Endothelial cell (in vitro differentiated cells): ENCODE measurements around the gene RALB. TPM values are rescaled to one million over a fixed set of nuclear protein-coding genes. Genes with fewer than 3 reads are reported as not detected.

Experiments used
- DNase-seq: peaks from one replicate; pipeline ENCODE4 v3.0.0; 2021; ENCODE audit warnings: low spot score
- H3K27ac Mint-ChIP-seq: one replicate; pipeline ENCODE4 v1.8.0; 2021; ENCODE audit warnings: mixed read lengths, inconsistent platforms; ENCODE audit not compliant: unreplicated experiment
- H3K27me3 Mint-ChIP-seq: one replicate; pipeline ENCODE4 v1.8.0; 2021; ENCODE audit warnings: mild to moderate bottlenecking, moderate library complexity, mixed read lengths, inconsistent platforms; ENCODE audit not compliant: unreplicated experiment
- H3K36me3 Mint-ChIP-seq: one replicate; pipeline ENCODE4 v1.8.0; 2021; ENCODE audit warnings: mild to moderate bottlenecking, low read depth, mixed read lengths, inconsistent platforms; ENCODE audit not compliant: unreplicated experiment
- H3K4me1 Mint-ChIP-seq: one replicate; pipeline ENCODE4 v1.8.0; 2021; ENCODE audit warnings: mild to moderate bottlenecking, mixed read lengths, inconsistent platforms; ENCODE audit not compliant: unreplicated experiment
- H3K4me3 Mint-ChIP-seq: one replicate; pipeline ENCODE4 v1.8.0; 2021; ENCODE audit warnings: mild to moderate bottlenecking, mixed read lengths, inconsistent platforms; ENCODE audit not compliant: unreplicated experiment
- H3K9me3 Mint-ChIP-seq: one replicate; pipeline ENCODE4 v1.8.0; 2021; ENCODE audit warnings: mixed read lengths, inconsistent platforms; ENCODE audit not compliant: unreplicated experiment
- CTCF ChIP-seq: fragments of 200-600 bp; sonication (generic); IDR thresholded peaks from one replicate; pipeline ENCODE4 v1.5.0; 2021; ENCODE audit warnings: antibody characterized with exemption; ENCODE audit not compliant: unreplicated experiment
- total RNA-seq: library from RNA; stranded (reverse); fragmentation: NEBNext Ultra II Directional; extraction: Animal tissue kit (Norgen Biotek cat#: 25700); gene quantifications from one replicate; pipeline ENCODE4 v1.2.1, GENCODE V29; 2021; ENCODE audit not compliant: unreplicated experiment

RALB gene
- total RNA-seq, 1 donor from 2014 or later: 367 TPM

DNA sequence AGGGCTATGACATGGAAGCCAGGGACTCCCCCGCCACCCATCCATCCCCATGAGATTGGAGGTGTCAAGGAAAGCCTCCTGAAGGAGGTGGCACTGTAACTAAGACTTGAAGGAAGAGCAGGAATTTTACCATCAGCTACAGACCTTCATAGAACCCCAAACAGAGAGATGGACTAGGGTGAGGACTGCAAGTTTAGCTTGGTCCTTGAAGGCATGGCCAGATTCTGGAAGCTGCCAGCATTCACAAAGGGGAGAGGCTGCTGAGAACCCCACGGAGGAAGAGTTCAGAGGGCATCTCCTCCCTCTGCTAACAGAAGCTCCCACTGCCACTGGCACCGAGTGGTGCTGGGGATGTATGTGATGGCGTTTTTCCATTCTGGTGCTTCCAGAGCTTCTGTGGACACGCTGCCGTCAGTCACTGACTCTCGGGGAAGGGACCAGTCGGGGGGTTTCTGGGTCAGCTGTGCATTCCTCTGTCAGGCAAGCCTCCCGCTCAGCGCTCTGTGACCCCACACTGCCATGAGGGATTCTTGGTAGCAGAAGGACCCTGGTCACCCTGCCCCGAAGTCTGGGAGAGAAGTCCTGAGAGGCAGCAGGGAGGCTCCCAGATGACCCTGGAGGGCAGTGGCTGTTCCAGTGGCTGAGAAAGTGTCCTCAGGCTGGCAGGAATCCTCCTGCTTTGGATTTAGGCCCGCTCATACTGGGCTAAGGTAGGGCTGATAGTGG lies 47.5 kb upstream of the RALB start:
- no peak for TF ChIP-seq CTCF
- Mint-ChIP-seq H3K4me1 (peaks cover 21% of the 10 kb centered on the region), H3K27me3 (peaks cover 11% of the 10 kb centered on the region), H3K4me3 (no peak overlapping the region), H3K36me3 (no peaks in the 10 kb centered on the region), H3K9me3 (no peaks in the 10 kb centered on the region), H3K27ac (no peak overlapping the region)
- DNase-seq: no peak

- TF ChIP-seq CTCF: peak; percentile 63
- peak; percentile 78 for DNase-seq
- H3K36me3 Mint-ChIP-seq: no peaks in the 10 kb centered on the region
- peaks cover 24% of the 10 kb centered on the region for H3K4me1 Mint-ChIP-seq
- peaks cover 11% of the 10 kb centered on the region for H3K27me3 Mint-ChIP-seq
- H3K4me3 Mint-ChIP-seq: no peak overlapping the region
- H3K27ac Mint-ChIP-seq: no peak overlapping the region
- no peaks in the 10 kb centered on the region for H3K9me3 Mint-ChIP-seq
Observed at GRCh38 chr2:120206022-120206581, 46.5 kb upstream of the RALB start.

GRCh38 chr2:120208381-120209353 lies 44.0 kb upstream of the RALB start:
- TF ChIP-seq CTCF: no peak
- DNase-seq: no peak
- no peaks in the 10 kb centered on the region for H3K36me3 Mint-ChIP-seq
- H3K4me1 Mint-ChIP-seq: peaks cover 18% of the 10 kb centered on the region
- no peak overlapping the region for H3K4me3 Mint-ChIP-seq
- H3K27me3 Mint-ChIP-seq: peaks cover 7% of the 10 kb centered on the region
- no peaks in the 10 kb centered on the region for H3K9me3 Mint-ChIP-seq
- H3K27ac Mint-ChIP-seq: no peak overlapping the region

DNA sequence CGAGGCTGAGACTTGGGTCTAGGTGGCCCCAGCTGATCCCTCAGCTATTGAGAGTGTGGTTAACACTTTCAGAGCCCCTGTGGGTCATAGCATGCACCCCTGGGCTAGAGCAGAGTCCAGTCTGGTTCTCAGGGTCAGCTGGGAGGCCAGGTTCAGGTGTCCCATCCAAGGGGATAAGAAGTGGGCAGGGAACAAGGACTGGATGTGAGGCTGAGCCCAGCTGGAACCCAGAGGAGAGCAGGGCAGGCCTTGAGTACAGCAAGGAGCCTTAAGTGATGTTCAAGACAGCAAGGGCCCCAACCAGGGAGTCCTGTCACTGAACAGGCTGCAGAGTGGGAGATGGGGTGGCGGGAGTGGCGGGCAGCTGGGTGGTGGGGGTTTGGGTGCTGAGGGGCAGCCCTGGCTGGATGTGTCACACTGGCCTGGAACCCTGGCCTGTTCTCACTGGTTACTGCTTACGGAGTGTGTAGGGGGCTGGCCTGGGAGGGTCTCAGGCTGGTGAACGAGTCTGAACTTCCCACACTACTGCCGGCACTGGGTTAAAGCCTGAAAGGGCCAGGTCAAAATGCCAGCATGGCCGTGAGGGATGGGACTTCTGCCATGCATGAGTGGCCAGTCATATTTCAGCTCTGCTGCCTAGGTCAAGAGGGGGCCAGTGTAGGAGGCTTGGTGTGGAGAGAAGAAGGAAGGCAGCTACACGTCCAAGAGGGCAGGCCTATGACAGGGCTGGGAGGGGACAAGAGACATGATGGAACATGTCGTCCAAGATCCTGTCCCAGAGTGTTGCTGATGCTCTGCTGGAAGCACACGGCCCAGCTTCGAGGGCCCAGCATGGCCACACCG lies 43.0 kb upstream of the RALB start:
- TF ChIP-seq CTCF: no peak
- Mint-ChIP-seq H3K36me3 (no peaks in the 10 kb centered on the region), H3K27ac (no peak overlapping the region), H3K4me3 (no peak overlapping the region), H3K9me3 (no peaks in the 10 kb centered on the region), H3K27me3 (peaks cover 7% of the 10 kb centered on the region), H3K4me1 (peaks cover 16% of the 10 kb centered on the region)
- no peak for DNase-seq
